Ascending aorta (tissue), 2 donors: ENCODE measurements around the gene GALM. TPM values are rescaled to one million over a fixed set of nuclear protein-coding genes. Genes with fewer than 3 reads are reported as not detected.
A peak's percentile ranks its signal among the peaks of the same experiment; 100 is the strongest.
"Not testable (repeated sequence)": the region's sequence is repeated elsewhere in the genome, so short reads cannot be mapped to it uniquely, and the experiment has no call there.

ENCODE experiments used
- DNase-seq, 2 donors: peaks; one replicate each; pipeline ENCODE4 v3.0.0-alpha.2; 2019; ENCODE audit warnings: low spot score in 2 of 2
- H3K27ac ChIP-seq, 2 donors: fragments of 200-600 bp; sonication (generic); one replicate each; pipeline ENCODE4 v1.5.1; 2016 to 2017; ENCODE audit warnings: mild to moderate bottlenecking in 1 of 2
- H3K27me3 ChIP-seq: fragments of 200-600 bp; sonication (generic); one replicate; pipeline ENCODE4 v1.5.1; 2017
- H3K36me3 ChIP-seq, 2 donors: fragments of 200-600 bp; sonication (generic); one replicate each; pipeline ENCODE4 v1.5.1; 2016
- H3K4me1 ChIP-seq, 2 donors: fragments of 200-600 bp; sonication (generic); one replicate each; pipeline ENCODE4 v1.5.1; 2016 to 2017; ENCODE audit warnings: mild to moderate bottlenecking in 1 of 2
- H3K4me3 ChIP-seq, 2 donors: fragments of 200-600 bp; sonication (generic); one replicate each; pipeline ENCODE4 v1.5.1; 2016 to 2017; ENCODE audit warnings: mild to moderate bottlenecking in 1 of 2
- H3K9me3 ChIP-seq, 2 donors: fragments of 200-600 bp; sonication (generic); one replicate each; pipeline ENCODE4 v1.5.1; 2016
- intact Hi-C: fragments of 100-400 bp; cut with DNase I; formaldehyde crosslinking; loops from one replicate; pipeline ENCODE4 v1.15.1; 2023
- total RNA-seq: library from RNA; depleted of rRNA; stranded (reverse); fragments of >200 nt; gene quantifications from one replicate; pipeline ENCODE4 v1.1.0, GENCODE V29; 2016
- TF ChIP-seq, protein P1 (sequence below), 3 experiments: fragments of 200-600 bp in 2 of 3; fragments of 450-650 bp in 1 of 3; sonication (generic) in 2 of 3; IDR thresholded peaks; one replicate each; pipeline ENCODE4 v1.5.1; 2016 to 2019; ENCODE audit warnings: antibody characterized with exemption in 3 of 3, mild to moderate bottlenecking in 1 of 3, moderate library complexity in 1 of 3

Gene GALM
- total RNA-seq, 1 donor from 2014 or later = 1.4 TPM

GRCh38 chr2:38735999-38736320 lies 70.0 kb downstream of the GALM start:
- TF ChIP-seq, protein P1, sequence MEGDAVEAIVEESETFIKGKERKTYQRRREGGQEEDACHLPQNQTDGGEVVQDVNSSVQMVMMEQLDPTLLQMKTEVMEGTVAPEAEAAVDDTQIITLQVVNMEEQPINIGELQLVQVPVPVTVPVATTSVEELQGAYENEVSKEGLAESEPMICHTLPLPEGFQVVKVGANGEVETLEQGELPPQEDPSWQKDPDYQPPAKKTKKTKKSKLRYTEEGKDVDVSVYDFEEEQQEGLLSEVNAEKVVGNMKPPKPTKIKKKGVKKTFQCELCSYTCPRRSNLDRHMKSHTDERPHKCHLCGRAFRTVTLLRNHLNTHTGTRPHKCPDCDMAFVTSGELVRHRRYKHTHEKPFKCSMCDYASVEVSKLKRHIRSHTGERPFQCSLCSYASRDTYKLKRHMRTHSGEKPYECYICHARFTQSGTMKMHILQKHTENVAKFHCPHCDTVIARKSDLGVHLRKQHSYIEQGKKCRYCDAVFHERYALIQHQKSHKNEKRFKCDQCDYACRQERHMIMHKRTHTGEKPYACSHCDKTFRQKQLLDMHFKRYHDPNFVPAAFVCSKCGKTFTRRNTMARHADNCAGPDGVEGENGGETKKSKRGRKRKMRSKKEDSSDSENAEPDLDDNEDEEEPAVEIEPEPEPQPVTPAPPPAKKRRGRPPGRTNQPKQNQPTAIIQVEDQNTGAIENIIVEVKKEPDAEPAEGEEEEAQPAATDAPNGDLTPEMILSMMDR (IDR thresholded peaks at IDR 0.05) = no peak
- H3K4me3 ChIP-seq = no peak overlapping the region
- no peaks in the 10 kb centered on the region for H3K27me3 ChIP-seq
- H3K9me3 ChIP-seq = no peaks in the 10 kb centered on the region
- intact Hi-C loops = no loop called here
- peaks cover 24 to 46% of the 10 kb centered on the region in 2 donors for H3K36me3 ChIP-seq
- H3K4me1 ChIP-seq = peaks cover 0 to 4% of the 10 kb centered on the region in 2 donors
- no peak for DNase-seq
- H3K27ac ChIP-seq = no peak overlapping the region

DNA sequence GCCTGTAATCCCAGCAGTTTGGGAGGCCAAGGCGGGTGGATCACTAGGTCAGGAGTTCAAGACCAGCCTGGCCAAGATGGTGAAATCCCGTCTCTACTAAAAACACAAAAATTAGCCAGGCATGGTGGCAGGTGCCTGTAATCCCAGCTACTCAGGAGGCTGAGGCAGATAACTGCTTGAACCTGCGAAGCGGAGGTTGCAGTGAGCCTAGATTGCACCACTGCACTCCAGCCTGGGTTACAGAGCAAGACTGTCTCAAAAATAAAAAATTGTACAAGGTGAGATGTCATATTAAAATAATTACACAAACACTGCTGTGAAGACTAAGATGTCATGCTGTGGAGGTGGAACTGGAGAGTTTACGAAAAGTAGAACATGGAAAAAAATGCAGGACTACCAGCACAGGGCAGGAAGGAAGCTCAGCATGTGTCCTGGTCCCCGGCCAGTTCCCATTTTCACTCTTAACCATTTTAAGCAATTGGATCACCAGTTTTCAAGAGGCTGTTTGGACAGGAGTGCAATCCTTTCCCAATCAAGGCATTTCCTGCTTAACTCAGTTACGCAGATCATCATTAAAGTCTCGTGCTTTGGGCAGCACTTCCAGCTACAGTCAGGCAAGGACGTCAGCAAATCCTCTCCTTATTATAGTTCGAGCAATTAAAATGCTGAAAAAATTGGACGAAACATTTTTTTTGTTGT lies 71.2 kb downstream of the GALM start:
- H3K27ac ChIP-seq = peak overlapping the region in 1 of 2 donors; percentile 16
- H3K4me3 ChIP-seq, H3K4me1 ChIP-seq, H3K27me3 ChIP-seq, intact Hi-C loops, DNase-seq, H3K9me3 ChIP-seq: not testable (repeated sequence)
- H3K36me3 ChIP-seq = peaks cover 24 to 41% of the 10 kb centered on the region in 2 donors

GRCh38 chr2:38737925-38738324 lies 72.0 kb downstream of the GALM start:
- TF ChIP-seq, protein P1 (IDR thresholded peaks at IDR 0.05) = no peak
- intact Hi-C loops = no loop called here
- no peak for DNase-seq
- Histone ChIP-seq H3K27me3 (no peaks in the 10 kb centered on the region), H3K9me3 (no peaks in the 10 kb centered on the region), H3K36me3 (peaks cover 25 to 41% of the 10 kb centered on the region in 2 donors), H3K4me3 (no peak overlapping the region), H3K4me1 (peaks cover 0 to 4% of the 10 kb centered on the region in 2 donors), H3K27ac (no peak overlapping the region)

- peaks cover 28 to 46% of the 10 kb centered on the region in 2 donors for H3K36me3 ChIP-seq
- H3K4me3 ChIP-seq = no peak overlapping the region
- intact Hi-C loops = no loop called here
- H3K9me3 ChIP-seq = no peaks in the 10 kb centered on the region
- H3K4me1 ChIP-seq = peaks cover 0 to 4% of the 10 kb centered on the region in 2 donors
- TF ChIP-seq, protein P1 (IDR thresholded peaks at IDR 0.05) = no peak
- no peak for DNase-seq
- H3K27me3 ChIP-seq = no peaks in the 10 kb centered on the region
- no peak overlapping the region for H3K27ac ChIP-seq
Measured at GRCh38 chr2:38739524-38739923, 73.6 kb downstream of the GALM start.

DNA sequence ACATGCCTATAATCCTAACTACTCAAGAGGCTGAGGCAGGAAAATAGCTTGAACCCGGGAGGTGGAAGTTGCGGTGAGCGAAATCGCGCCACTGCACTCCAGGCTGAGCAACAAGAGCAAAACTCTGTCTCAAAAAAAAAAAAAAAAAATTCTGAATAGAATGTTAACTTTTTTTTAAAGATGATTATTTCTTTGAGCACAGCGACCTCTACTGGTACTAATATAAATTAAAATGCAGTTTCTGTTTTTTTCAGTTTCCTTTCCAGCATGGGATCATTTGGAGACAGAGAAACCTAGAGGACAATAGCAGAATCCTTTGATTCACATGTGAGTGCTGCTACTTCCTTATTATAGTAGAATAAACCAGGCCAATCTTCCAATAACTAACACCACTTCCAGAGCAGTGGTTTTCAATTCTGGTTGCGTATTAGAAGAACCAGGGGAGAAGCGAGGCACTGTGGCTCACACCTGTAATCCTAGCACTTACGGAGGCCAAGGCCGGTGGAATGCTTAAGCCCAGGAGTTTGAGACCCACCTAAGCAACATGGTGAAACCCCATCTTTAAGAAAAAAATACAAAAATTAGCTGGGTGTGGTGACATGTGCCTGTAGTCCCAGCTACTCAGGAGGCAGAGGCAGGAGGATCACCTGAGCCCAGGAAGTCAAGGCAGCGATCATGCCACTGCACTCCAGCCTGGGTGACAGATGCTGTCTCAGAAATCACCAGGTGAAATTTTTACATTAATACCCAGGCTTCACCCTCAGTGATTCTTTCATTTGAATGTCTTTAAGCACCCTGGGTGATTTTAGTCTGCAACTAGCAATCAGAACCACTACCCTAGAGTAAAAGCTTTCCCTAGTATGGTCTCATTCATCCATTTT lies 75.2 kb downstream of the GALM start:
- no peak for DNase-seq
- TF ChIP-seq, protein P1 (IDR thresholded peaks at IDR 0.05) = peak; percentile 52 to 60 (median 57)
- Histone ChIP-seq H3K27ac (peak overlapping the region; percentile 25 to 44), H3K4me1 (peaks cover 0 to 4% of the 10 kb centered on the region in 2 donors), H3K27me3 (no peaks in the 10 kb centered on the region), H3K36me3 (peaks cover 40 to 60% of the 10 kb centered on the region in 2 donors), H3K4me3 (peak overlapping the region in 1 of 2 donors; percentile 13), H3K9me3 (no peaks in the 10 kb centered on the region)
- intact Hi-C loops = loop anchor here (1.0 to 5.0 kb wide), 3 partner anchors 160 to 424 kb away; no protein-coding TSS in a partner anchor
